OCI-LY7 (cell line): Measurements from ENCODE around the gene ABO. TPM values are rescaled to one million over a fixed set of nuclear protein-coding genes. Genes with fewer than 3 reads are reported as not detected.

Experiments
- BruUV-seq: library from RNA; stranded (reverse); fragments of 400-500 nt; replicated peaks from 2 replicates; lab custom pipeline; 2021; lab: Mats Ljungman, UMichigan
- CTCF ChIA-PET: fragments of 300-600 bp; sonication (Branson Sonifier 250); formaldehyde crosslinking; loops from one replicate; lab custom pipeline; 2022; ENCODE audit warnings: antibody characterized with exemption; ENCODE audit not compliant: unreplicated experiment; lab: Charles Lee
- POLR2A ChIA-PET: fragments of 300-600 bp; sonication (Branson Sonifier 250); formaldehyde crosslinking; loops from one replicate; lab custom pipeline; 2022; ENCODE audit warnings: antibody characterized with exemption; lab: Charles Lee
- DNase-seq: peaks from one replicate; pipeline ENCODE4 v3.0.0-alpha.2; 2015; ENCODE audit warnings: low spot score
- H2AFZ ChIP-seq: fragments of 200-600 bp; sonication (generic), shearing (Covaris generic); 2 replicates; pipeline ENCODE4 v1.6.1; 2014; ENCODE audit warnings: mild to moderate bottlenecking, antibody characterized with exemption, low read length, moderate library complexity
- H3K27ac ChIP-seq: fragments of 200-600 bp; sonication (generic); 2 replicates; pipeline ENCODE4 v1.5.1; 2014; ENCODE audit warnings: mixed run types, low read depth, mild to moderate bottlenecking, moderate library complexity, low read length, inconsistent platforms; ENCODE audit not compliant: poor library complexity, severe bottlenecking
- H3K36me3 ChIP-seq: fragments of 200-600 bp; sonication (generic); 2 replicates; pipeline ENCODE4 v1.6.1; 2014; ENCODE audit warnings: mild to moderate bottlenecking, antibody characterized with exemption, low read length, moderate library complexity, mixed read lengths; ENCODE audit not compliant: insufficient read depth
- H3K4me1 ChIP-seq: fragments of 200-600 bp; sonication (generic); 2 replicates; pipeline ENCODE4 v1.5.1; 2014; ENCODE audit warnings: mild to moderate bottlenecking, low read length; ENCODE audit not compliant: insufficient read depth, poor library complexity, severe bottlenecking
- H3K4me2 ChIP-seq: fragments of 200-600 bp; sonication (generic); 2 replicates; pipeline ENCODE4 v1.6.1; 2014; ENCODE audit warnings: mild to moderate bottlenecking, low read length
- H3K4me3 ChIP-seq: fragments of 200-600 bp; sonication (generic); 2 replicates; pipeline ENCODE4 v1.5.1; 2014; ENCODE audit warnings: mild to moderate bottlenecking, low read depth, low read length; ENCODE audit not compliant: poor library complexity, severe bottlenecking
- H3K79me2 ChIP-seq: fragments of 200-600 bp; sonication (generic); 2 replicates; pipeline ENCODE4 v1.6.1; 2016; ENCODE audit warnings: low read depth, mild to moderate bottlenecking, low read length, moderate library complexity, mixed read lengths; ENCODE audit not compliant: insufficient read depth
- H3K9me2 ChIP-seq: fragments of 200-600 bp; sonication (generic); 2 replicates; pipeline ENCODE4 v1.6.1; 2016; ENCODE audit warnings: mild to moderate bottlenecking, low read length, mixed read lengths; ENCODE audit not compliant: insufficient read depth
- H3K9me3 ChIP-seq: fragments of 200-600 bp; sonication (generic); 2 replicates; pipeline ENCODE4 v1.6.1; 2014; ENCODE audit warnings: mild to moderate bottlenecking, mixed run types, low read length, mixed read lengths
- H4K20me1 ChIP-seq: fragments of 200-600 bp; sonication (generic); 2 replicates; pipeline ENCODE4 v1.6.1; 2014; ENCODE audit warnings: mild to moderate bottlenecking, antibody characterized with exemption, low read length, moderate library complexity, mixed read lengths; ENCODE audit not compliant: insufficient read depth
- CTCF ChIP-seq: fragments of 200-600 bp; sonication (generic); conservative IDR thresholded peaks from 2 replicates; pipeline ENCODE4 v1.5.1; 2014; ENCODE audit warnings: mild to moderate bottlenecking, antibody characterized with exemption, low read length, moderate library complexity, mixed read lengths
- EZH2phosphoT487 ChIP-seq: fragments of 200-600 bp; sonication (generic); IDR thresholded peaks from 2 replicates; pipeline ENCODE4 v1.6.1; 2018; ENCODE audit warnings: low read depth, borderline replicate concordance, mild to moderate bottlenecking, mixed run types, antibody characterized with exemption, low read length, moderate library complexity, mixed read lengths
- intact Hi-C: fragments of 100-400 bp; cut with micrococcal nuclease; formaldehyde crosslinking; loops from one replicate; pipeline ENCODE4 v1.10.0; 2022; ENCODE audit not compliant: unreplicated experiment
- total RNA-seq, 2 experiments: library from RNA; depleted of rRNA in 1 of 2; stranded (reverse); fragments of >200 nt in 1 of 2; shearing (Covaris generic) in 1 of 2; gene quantifications; 2 replicates each; pipeline ENCODE4 v1.2.3, GENCODE V29; 2014 to 2022

Gene ABO
- total RNA-seq, 2 experiments from 2014 or later, result not detected

GRCh38 chr9:133323211-133323610 lies 48.2 kb upstream of the ABO start:
- H3K27ac ChIP-seq, result no peak overlapping the region
- no peaks in the 10 kb centered on the region for H3K9me3 ChIP-seq
- H3K9me2 ChIP-seq, result no peaks in the 10 kb centered on the region
- TF ChIP-seq EZH2phosphoT487 (no peak), CTCF (no peak)
- H3K4me3 ChIP-seq, result no peak overlapping the region
- intact Hi-C loops, result no loop called here
- ChIA-PET POLR2A (no interaction called here), CTCF (no interaction called here)
- no peaks in the 10 kb centered on the region for H3K79me2 ChIP-seq
- no peak for DNase-seq
- H2AFZ ChIP-seq, result no peak overlapping the region
- H3K36me3 ChIP-seq, result no peaks in the 10 kb centered on the region
- H4K20me1 ChIP-seq, result no peaks in the 10 kb centered on the region
- no TSS peak for BruUV-seq
- H3K4me2 ChIP-seq, result no peak overlapping the region
- no peaks in the 10 kb centered on the region for H3K4me1 ChIP-seq

- Histone ChIP-seq H2AFZ (no peak overlapping the region), H3K36me3 (no peaks in the 10 kb centered on the region), H3K4me3 (no peak overlapping the region), H3K27ac (no peak overlapping the region), H3K9me2 (no peaks in the 10 kb centered on the region), H3K79me2 (no peaks in the 10 kb centered on the region), H4K20me1 (no peaks in the 10 kb centered on the region), H3K9me3 (no peaks in the 10 kb centered on the region), H3K4me2 (no peak overlapping the region), H3K4me1 (no peaks in the 10 kb centered on the region)
- CTCF ChIA-PET, result no interaction called here
- BruUV-seq, result no TSS peak
- TF ChIP-seq EZH2phosphoT487, result no peak
- no peak for TF ChIP-seq CTCF
- DNase-seq, result no peak
- POLR2A ChIA-PET, result no interaction called here
- intact Hi-C loops, result no loop called here
These were observed 47.7 kb upstream of the ABO start for GRCh38 chr9:133322701-133323100.

GRCh38 chr9:133321411-133321935 lies 46.5 kb upstream of the ABO start:
- Histone ChIP-seq H3K36me3 (no peaks in the 10 kb centered on the region), H3K4me2 (no peak overlapping the region), H3K79me2 (no peaks in the 10 kb centered on the region), H3K4me1 (no peaks in the 10 kb centered on the region), H4K20me1 (no peaks in the 10 kb centered on the region), H2AFZ (no peak overlapping the region), H3K9me3 (no peaks in the 10 kb centered on the region), H3K4me3 (no peak overlapping the region), H3K9me2 (no peaks in the 10 kb centered on the region), H3K27ac (no peak overlapping the region)
- CTCF ChIA-PET, result no interaction called here
- POLR2A ChIA-PET, result no interaction called here
- TF ChIP-seq CTCF (no peak), EZH2phosphoT487 (no peak)
- no TSS peak for BruUV-seq
- intact Hi-C loops, result no loop called here
- DNase-seq, result no peak
